HuH-7.5 (cell line): ENCODE data around the gene GAMT.

Experiments
- DNase-seq: peaks from one replicate; pipeline ENCODE4 v3.0.0; 2011; ENCODE audit warnings: low spot score

GAMT gene

DNA sequence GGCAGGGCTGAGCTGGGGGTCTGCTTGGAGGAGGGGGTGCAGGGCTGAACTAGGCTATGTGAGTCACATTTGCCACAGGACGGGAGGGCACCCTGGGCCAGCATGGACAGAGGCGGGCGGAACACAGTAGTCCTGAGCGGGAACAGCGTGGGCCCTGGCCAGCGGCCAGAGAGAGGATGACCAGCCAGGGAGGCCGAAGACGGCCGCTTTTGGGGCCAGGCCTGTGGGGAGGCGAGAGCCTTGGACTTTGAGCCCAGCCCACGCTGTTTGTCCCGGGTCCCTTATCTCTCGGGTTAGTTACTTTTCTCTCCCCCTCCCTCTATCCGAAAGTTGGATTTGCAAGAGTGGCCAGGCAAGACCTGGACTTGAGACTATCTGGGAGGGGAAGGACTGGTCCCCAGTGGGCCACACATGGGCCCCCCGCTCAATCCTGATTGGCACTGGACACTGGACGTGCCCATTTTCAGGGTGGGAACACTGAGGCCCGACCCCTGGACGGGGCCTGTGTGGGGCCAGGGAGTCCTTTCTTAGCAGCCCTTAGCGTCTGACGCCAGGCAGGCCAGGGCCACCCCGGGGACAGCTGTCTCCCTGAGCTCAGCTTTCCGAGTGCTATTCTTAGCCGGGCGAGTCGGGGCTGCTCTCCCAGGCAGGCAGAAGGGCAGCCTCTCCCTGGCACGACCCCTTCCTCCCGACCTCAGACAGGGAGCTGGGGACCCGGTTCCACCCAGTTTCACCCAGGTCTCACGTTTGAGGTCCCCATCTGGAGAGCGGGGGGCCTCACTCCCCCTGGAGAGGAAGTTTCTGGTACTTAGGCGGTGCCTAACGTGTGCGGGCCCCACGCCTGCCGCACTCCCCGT is 833 bp downstream of the GAMT start:
- DNase-seq, result peak; percentile 94

DNA sequence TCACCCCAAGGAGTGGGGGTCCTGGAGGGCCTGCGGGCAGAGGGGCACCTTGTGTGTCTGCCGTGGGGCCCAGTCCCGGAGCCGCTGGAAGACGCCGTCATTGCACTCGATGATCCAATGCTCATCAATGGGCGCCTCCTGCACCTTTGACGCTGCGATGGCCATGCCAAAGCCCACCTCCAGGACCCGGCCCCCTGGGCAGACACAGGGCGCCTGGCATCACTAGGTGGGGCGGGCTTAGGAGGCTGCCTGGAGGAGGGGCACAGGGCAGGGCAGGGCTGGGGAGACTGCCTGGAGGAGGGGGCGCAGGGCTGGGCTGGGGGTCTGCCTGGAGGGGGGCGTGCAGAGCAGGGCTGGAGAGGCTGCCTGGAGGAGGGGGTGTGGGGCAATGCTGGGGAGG is 1.6 kb downstream of the GAMT start:
- no peak for DNase-seq

DNA sequence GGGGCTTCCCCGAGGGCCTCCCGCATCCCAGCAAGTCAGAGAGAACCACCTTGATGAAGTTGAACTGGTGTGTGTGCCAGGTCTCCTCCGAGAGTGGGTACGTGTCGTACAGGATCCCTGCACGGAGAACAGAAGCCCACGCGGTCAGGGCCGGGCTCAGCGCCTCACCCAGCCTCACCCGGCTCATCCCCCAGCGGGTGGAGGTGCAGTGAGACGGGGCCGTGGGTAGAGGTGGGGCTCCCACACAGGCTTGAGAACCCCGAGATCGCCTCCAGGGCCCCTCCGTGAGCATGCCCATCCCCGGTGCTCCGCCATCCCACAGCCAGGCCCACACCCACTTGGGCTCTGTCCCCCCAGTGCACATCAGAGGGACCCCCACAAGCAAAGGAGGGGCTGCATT is 2.3 kb downstream of the GAMT start:
- DNase-seq, result no peak

DNA sequence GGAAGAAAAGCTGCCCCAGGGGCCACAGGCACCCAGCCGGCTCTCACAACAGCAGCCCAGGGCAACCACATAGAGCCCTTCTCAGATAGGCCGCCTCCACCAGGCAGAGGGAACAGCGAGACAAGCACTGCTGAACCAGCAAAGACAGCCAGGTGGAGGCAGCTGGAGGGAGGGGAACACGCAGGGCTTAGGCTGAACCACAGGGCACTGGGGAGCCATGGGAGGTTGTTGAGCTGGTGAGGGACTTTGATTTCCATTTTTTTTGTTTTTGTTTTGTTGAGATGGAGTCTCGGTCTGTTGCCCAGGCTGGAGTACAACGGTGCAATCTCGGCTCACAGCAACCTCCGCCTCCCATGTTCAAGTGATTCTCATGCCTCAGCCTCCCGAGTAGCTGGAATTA is 3.5 kb downstream of the GAMT start:
- DNase-seq, result no peak

DNA sequence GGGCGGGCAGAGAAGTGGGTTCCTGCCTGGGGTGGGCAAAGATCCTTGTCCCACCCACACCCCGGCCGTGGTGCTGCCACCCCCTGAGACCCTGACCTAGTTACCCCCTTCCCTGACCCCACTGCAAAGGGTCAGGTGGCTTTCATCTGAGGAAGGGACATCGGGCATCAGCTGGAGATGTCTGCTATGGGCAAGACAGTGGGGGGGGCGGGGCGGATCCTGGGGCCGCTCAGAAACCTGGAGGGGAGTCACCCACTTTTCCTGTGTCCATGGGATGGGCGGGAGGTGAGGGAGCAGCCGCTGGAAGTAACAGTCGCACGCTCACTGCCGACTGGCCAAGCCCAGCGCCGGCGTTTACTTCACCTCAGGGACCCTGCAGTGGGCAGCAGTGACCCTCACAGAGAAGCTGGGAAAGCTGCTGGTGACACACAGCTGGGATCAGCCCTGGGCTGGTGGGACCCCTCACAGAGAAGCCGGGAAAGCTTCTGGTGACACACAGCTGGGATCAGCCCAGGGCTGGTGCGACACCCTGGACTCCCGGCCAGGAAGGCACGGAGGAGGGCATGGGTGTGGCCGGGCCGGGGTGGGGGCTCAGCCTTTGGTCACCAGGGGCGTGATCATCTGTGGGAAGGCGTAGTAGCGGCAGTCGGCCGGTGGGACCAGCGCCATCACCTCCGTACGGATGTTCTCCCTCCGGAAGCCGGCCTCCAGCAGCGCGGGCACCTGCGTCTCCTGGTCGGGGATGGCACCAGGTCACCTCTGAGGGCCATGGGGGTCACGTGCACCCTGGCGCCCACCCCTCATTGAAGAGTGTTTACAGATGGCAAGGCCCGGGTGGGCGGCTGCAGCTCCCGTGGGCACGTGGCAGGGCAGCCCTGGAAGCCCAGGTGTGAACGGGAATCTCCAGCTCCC is 4.3 kb downstream of the GAMT start:
- no peak for DNase-seq

DNA sequence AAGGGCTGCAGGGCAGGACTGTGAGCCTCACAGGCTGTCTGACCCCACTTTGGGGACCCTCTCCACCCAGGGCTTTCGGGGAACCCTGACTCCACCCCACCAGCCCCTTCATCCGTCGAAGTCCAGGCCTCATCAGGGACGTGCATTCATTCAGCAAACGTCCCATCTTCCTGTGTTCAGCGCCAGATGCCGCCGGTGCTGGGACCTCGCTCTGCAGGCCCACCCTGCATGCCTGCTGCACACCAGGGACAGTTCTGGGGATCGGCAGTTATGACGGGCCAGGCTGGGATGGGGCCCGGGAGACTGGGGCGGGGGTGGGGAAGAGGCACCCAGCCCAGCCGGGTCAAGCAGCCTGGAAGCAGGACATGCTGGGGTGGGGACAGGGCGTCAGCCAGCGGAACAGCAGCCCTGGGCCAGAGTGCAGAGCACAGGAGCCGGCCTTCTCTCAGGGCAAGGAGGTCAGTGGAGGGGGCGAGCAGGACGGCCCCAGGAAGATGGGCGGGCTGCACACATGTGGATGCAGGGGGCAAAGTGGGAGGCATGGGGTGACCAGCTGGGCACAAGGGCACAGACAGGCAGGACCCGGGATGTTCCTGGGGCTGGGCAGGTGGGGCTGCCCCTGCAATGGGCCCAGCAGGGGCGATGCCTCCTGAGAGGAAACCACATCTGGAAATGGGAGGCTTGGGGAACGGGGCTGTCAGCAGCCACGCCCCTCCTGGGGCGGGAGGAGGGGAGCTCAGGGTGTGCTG is 5.1 kb downstream of the GAMT start:
- DNase-seq, result peak; percentile 51

DNA sequence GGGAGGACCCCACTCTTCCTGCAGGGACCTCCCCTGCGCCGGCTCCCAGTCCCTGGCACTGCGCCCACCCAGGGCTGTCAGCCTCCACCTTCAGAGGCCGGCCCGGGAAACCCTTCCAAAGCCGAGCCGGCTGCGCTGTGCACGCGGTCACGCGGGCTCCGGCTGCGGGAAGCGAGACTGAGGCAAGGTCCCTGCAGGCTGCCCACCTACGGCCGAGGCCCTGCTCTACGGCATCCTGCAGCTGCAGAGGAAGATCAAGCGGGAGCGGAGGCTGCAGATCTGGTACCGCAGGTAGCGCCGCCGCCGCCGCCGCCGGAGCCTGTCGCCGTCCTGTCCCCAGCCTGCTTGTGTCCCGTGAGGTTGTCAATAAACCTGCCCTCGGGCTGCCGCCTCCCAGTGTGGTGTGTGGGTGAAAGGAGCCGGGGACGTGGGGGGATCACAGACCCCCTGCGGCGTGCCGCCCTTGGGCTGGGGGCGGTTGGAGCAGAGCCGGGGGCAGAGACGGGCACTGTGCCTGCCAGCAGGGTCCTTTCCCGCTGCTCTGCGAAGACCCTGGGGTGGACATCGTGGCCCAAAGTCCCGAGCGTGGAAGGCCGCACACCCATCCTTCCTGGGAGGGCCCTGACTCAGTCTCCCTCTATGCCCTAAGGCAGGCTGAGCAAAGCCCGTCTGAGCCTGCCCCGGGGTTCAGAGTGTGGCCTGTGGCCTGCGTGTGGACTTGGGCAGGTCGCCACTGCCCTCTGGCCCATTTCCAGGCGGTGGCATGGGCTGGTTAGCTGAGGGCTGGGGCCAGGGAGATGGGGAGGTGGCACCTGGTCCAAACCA is 5.9 kb downstream of the GAMT start:
- no peak for DNase-seq

DNA sequence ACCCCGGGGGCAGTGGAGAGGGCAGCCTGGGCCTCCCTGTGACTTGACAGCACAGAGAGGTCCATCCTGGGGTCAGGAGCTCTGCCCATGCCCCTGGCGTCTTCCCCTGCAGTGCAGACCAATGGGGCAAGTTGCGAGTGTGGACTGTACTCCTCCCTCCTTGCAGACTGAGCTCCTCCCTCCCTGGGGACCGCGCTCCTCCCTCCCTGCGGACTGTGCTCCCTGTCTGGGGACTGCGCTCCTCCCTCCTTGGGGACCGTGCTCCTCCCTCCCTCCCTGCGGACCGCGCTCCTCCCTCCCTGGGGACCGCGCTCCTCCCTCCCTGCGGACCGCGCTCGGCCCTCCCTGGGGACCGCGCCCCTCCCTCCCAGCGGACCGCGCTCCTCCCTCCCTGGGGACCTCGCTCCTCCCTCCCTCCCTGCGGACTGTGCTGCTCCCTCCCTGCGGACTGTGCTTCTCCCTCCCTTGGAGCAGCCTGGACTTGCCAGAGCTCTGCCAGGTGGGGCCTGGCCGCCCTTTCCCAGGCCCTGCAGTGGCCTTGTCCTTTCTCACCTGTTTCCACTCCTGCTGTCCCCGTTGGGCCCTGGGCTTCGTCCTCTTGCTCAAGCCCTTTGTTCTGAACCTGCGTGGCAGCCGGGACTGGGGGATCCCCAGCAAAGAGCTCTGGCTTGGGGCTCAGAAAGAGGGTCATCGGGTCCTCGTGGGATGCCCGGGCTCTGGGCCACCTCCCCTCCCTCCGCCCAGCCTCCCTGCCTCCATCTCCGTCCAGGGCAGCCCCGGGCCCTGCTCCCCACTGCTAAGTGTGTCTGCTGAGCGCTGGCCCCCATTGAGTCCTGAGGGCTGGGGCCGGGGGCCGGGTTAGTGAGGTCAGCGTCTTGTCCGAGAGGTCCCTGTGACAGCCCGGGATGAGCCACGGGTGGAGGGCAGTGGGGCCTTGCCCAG is 6.8 kb downstream of the GAMT start:
- no peak for DNase-seq

DNA sequence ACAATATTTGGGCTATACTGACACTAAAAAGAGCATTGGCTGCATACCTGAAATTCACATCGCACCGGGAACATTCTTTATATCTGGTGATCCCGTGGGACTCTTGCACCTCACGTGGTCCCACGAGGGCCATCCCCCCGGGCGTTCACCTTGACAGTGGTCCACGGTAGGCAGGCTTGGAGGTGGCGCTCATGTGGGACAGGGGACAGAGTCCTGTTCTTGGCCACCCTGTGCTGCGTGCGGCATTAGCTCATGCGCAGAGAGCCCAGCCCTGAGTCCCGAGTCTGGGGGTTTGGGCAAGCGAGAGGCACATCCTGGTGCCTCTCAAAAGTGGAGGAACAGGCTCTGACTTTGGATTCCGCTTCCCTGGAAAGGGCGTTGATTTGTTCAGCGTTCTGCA is 7.5 kb downstream of the GAMT start:
- no peak for DNase-seq

DNA sequence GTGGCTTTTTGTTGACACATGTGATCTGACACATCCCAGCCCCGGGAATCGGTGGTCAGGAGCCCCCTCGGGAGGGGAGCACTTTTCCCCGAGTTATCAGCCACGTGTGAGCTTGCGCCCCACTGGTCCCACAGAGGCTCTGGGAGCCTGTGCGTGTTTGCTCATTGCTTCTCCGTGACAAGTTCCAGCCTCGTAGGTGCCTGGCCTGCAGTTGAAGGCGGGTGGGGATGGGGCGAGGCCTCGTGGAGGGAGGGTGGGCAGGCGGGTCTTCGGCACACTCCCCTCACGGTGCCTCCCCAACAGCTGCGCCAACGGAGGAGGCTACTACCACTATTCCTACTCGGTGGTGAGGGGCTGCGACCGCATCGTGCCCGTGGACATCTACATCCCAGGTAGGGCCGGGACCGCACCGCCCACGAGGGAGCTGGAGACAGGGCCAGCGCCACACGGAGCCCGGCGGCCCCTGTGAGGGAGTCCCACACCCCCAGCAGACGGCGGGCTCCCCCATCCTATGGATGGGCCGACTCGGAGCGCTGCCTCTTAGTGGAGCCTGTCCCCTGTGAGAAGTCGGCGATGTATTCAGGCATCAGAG is 8.3 kb downstream of the GAMT start:
- DNase-seq, result no peak

DNA sequence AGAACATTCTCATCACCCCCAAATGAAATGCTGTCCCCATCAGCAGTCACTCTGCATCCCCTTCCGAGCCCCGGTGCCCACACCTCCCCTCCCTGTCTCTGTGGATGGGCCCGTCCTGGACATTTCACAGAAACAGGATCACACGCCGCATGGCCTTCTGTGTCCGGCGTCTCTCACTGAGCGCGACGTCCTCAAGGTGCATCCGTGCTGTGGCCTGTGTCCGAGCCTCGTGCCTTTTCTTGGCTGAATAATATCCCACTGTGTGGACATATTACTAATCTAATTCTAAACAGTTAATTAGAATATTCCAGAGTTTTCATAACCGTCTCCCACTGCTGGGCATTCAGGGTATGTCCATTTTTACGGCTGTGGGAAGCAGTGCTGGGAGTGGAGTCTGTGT is 8.9 kb downstream of the GAMT start:
- no peak for DNase-seq

DNA sequence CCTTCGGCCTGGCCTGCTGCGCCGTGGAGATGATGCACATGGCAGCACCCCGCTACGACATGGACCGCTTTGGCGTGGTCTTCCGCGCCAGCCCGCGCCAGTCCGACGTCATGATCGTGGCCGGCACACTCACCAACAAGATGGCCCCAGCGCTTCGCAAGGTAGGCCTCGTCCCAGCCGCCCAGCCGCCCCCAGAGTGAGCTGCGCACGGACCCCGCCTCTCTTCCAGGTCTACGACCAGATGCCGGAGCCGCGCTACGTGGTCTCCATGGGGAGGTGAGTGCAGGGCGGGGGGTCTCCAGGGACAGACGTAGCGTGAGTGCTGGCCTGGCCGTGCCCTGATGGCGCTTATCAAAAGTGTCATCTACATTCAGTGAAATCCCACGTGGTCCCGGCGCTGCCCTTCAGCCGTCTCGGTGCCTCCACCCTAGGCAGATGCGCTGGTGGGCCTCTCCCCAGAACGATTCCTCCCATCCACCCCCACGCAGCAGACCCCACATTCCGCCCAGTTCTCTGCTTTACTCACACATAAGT is 10.4 kb downstream of the GAMT start:
- DNase-seq, result no peak

DNA sequence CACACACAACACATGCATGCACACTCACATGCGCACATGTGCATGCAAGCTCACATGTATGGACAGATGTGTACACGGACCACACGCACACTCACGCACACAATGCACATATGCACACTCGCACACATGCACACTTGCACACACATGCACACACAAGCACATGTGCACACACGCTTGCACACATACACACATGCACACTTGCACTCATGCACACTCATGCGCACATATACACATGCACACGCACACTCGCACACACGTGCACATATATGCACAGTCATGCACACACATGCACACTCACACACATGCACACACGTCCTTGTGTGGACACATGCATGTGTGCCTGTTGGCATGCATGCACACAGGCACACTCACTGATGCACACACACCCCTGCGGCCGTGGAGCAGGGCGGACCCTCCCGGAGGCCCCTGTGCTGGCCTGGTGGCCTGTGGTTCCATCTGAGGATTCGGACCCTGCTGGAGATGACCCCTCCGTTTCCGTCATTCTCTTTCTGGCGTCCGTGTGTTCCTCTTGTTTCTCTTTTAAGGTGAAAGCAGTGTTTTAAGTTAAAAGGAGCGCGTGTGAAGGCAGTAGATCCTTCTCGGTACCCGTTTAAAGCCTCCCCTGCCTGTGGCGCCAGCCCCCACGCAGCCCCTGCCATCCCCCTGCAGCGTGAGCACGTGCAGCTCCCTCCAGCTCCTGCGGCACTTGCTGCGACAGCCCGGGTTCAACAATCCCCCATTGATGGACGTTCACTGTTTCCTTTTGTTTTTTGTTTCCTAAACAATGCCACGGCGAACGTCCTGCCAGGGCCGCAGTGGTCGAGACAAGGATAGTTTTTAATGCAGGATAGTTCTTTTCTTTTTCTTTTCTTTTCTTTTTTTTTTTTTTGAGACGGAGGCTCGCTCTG is 12.1 kb downstream of the GAMT start:
- DNase-seq, result no peak

DNA sequence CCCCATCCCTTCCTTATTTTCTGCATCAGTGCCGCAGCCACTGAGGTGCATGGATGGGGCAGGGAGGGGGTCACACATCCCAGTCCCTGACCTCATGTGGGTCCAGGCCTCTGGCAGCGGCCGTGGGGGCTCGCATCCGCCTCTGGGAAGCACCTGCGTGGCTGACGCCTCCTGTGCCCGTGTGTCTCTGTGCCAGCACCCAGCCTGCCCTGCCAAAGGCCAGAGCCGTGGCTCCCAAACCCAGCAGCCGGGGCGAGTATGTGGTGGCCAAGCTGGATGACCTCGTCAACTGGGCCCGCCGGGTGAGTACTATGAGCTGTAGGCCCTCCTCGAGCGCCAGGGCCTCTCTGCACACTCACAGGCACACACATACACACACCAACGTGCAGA is 12.7 kb downstream of the GAMT start:
- no peak for DNase-seq

DNA sequence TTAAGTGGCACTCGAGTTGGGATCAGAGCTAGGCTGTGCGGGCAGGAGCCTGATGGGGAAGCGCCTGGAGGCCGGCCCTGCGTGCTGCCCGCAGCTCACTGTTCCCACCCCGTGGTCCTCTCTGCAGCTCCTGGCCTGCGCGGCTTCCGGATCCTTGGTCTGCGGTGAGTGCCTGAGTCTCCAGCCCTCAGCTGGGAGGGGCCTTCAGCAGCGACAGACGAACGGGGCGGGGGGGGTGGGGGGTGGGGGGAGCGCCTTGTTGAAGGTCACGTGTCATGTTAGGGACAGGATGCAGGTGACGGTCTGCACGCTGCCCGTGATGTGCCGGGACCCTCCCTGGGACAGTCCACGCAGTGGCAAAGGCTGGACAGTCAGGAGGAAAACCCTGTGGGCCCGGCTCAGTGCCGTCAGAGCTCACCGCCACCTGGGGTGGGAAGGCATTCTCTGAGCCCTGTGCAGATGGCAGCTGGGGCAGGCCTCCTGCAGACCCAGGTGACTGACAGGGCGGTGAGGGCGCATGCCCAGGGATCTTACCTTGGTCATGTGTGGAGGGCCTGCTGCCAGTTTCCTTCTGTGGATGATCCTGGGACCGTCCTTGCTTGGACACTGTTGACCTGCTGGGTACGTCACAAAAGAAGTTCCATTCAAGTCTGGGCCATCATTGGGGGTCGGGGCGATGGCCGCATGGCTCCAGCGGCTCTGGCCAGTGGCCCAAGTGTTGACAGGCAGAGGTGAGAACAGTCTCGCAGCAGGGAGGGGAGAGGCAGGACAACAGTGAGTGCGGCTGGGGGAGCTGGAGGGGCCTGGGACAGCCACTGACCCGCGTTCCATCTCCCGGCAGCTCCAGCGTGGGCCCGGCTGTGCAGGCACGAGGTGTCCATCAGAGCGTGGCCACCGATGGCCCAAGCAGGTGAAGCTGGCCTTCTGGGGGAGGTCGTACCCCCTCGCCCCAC is 13.4 kb downstream of the GAMT start:
- DNase-seq, result no peak

DNA sequence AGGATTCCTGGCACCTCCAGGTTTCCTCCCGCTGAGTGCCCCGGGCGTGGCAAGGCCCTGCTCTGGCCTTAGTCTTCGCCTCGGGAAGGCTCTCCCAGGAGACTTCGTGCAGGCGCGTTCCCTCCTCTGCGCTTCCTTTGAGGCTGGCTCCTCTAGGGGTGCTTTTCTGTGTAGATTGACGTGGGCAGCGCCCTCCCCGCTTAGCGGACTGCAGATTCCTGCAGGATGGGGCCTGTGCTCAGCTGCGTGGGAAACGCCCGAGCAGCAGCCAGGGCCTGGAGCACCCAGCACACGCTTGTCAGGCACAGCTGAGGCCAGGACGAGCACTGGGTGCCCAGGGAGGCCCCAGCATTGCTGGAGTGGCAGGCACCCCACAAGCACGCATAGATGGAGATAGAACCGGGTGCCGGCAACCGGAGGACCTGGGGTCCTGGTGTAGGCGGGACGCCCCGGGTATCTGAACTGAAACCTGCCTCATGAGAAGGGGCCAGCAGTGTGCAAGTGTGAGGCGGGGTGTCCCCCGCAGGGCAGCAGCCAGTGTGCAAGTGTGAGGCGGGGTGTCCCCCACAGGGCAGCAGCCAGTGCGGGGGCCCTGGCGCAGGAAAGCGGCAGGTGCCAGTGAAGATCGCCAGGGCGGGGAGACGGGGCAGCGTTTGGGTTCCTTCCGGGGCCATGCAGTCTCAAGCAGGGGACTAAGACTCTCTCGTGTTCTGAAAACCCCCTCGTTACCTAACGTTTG is 14.2 kb downstream of the GAMT start:
- no peak for DNase-seq

DNA sequence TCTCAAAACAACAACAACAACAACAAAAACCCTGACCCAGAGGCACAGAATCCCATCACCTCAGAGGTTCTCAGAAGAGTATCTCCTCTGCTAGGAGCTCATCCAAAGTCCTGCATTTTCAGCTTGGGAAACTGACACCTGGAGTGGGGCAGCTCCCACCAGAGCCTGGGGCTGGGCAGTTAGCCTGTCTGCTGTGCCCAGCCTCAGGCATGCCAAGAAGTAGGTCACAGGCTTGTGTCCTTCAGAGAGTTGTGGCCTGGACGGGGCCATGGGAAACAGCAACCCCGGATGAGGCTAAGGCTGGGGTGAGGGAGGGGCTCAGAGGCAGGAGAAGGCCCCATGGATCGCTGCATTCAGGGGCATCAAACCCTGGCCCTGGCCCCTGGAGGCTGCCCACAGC is 15.5 kb downstream of the GAMT start:
- no peak for DNase-seq
